H9 (cell line): Measurements from ENCODE around the gene CD180. TPM values are rescaled to one million over a fixed set of nuclear protein-coding genes. Genes with fewer than 3 reads are reported as not detected.

Experiments
- DNase-seq: peaks from one replicate; pipeline ENCODE4 v3.0.0-alpha.2; 2017
- H2AFZ ChIP-seq: one replicate; pipeline ENCODE4 v1.6.1; 2013; ENCODE audit warnings: mild to moderate bottlenecking, low read length, control low read depth, moderate library complexity
- H2AK5ac ChIP-seq: 2 replicates; pipeline ENCODE4 v1.6.1; 2013; ENCODE audit warnings: low read length, control low read depth, mixed read lengths; ENCODE audit not compliant: insufficient read length
- H2BK120ac ChIP-seq: one replicate; pipeline ENCODE4 v1.6.1; 2013; ENCODE audit warnings: low read depth, mild to moderate bottlenecking, low read length, control low read depth, inconsistent platforms; ENCODE audit not compliant: poor library complexity, severe bottlenecking
- H2BK12ac ChIP-seq: 2 replicates; pipeline ENCODE4 v1.6.1; 2013; ENCODE audit warnings: low read length, control low read depth, mixed read lengths, low read depth; ENCODE audit not compliant: insufficient read length
- H2BK15ac ChIP-seq: 2 replicates; pipeline ENCODE4 v1.6.1; 2013; ENCODE audit warnings: low read depth, low read length, control low read depth
- H2BK20ac ChIP-seq: one replicate; pipeline ENCODE4 v1.6.1; 2013; ENCODE audit warnings: low read depth, mild to moderate bottlenecking, low read length, control low read depth, inconsistent platforms; ENCODE audit not compliant: poor library complexity, severe bottlenecking
- H2BK5ac ChIP-seq: 2 replicates; pipeline ENCODE4 v1.6.1; 2013; ENCODE audit warnings: low read length, control low read depth, mixed read lengths; ENCODE audit not compliant: insufficient read length
- H3K14ac ChIP-seq: 2 replicates; pipeline ENCODE4 v1.6.1; 2013; ENCODE audit warnings: low read length, control low read depth; ENCODE audit not compliant: insufficient read depth
- H3K18ac ChIP-seq: 2 replicates; pipeline ENCODE4 v1.6.1; 2013; ENCODE audit warnings: low read depth, mild to moderate bottlenecking, mixed read lengths, low read length, control low read depth; ENCODE audit not compliant: insufficient read length
- H3K23ac ChIP-seq: 2 replicates; pipeline ENCODE4 v1.6.1; 2013; ENCODE audit warnings: low read length, control low read depth, mixed read lengths, low read depth; ENCODE audit not compliant: insufficient read length
- H3K23me2 ChIP-seq: 2 replicates; pipeline ENCODE4 v1.6.1; 2013; ENCODE audit warnings: low read depth, mild to moderate bottlenecking, mixed read lengths, low read length, control low read depth; ENCODE audit not compliant: insufficient read length, poor library complexity, severe bottlenecking
- H3K27ac ChIP-seq: 2 replicates; pipeline ENCODE4 v1.5.1; 2013; ENCODE audit warnings: low read length, control low read depth, mixed read lengths, low read depth; ENCODE audit not compliant: insufficient read length
- H3K27me3 ChIP-seq: 2 replicates; pipeline ENCODE4 v1.6.1; 2013; ENCODE audit warnings: low read length, control low read depth, inconsistent platforms; ENCODE audit not compliant: insufficient read depth
- H3K4ac ChIP-seq: 2 replicates; pipeline ENCODE4 v1.6.1; 2013; ENCODE audit warnings: low read depth, mild to moderate bottlenecking, control low read depth, inconsistent platforms, low read length, moderate library complexity
- H3K4me1 ChIP-seq: 2 replicates; pipeline ENCODE4 v1.6.1; 2013; ENCODE audit warnings: low read length, control low read depth, inconsistent platforms; ENCODE audit not compliant: insufficient read depth
- H3K4me2 ChIP-seq: 2 replicates; pipeline ENCODE4 v1.6.1; 2013; ENCODE audit warnings: low read length, control low read depth, mixed read lengths; ENCODE audit not compliant: insufficient read length, insufficient read depth
- H3K56ac ChIP-seq: 2 replicates; pipeline ENCODE4 v1.6.1; 2013; ENCODE audit warnings: low read depth, mild to moderate bottlenecking, mixed read lengths, low read length, control low read depth; ENCODE audit not compliant: insufficient read length
- H3K79me1 ChIP-seq: 2 replicates; pipeline ENCODE4 v1.6.1; 2013; ENCODE audit warnings: low read depth, mild to moderate bottlenecking, moderate library complexity, low read length, control low read depth, inconsistent platforms; ENCODE audit not compliant: insufficient read depth, poor library complexity, severe bottlenecking
- H3K79me2 ChIP-seq: 2 replicates; pipeline ENCODE4 v1.6.1; 2013; ENCODE audit warnings: low read length, control low read depth, inconsistent platforms; ENCODE audit not compliant: insufficient read depth
- H3K9ac ChIP-seq: 2 replicates; pipeline ENCODE4 v1.6.1; 2013; ENCODE audit warnings: low read length, control low read depth, mixed read lengths; ENCODE audit not compliant: insufficient read length; ENCODE audit errors: extremely low read depth
- H3K9me3 ChIP-seq: one replicate; pipeline ENCODE4 v1.6.1; 2013; ENCODE audit warnings: low read depth, low read length, inconsistent platforms; ENCODE audit not compliant: control insufficient read depth
- H3T11ph ChIP-seq: one replicate; pipeline ENCODE4 v1.6.1; 2013; ENCODE audit warnings: mild to moderate bottlenecking, low read length, control low read depth, inconsistent platforms
- H4K20me1 ChIP-seq: one replicate; pipeline ENCODE4 v1.6.1; 2013; ENCODE audit not compliant: control insufficient read depth, insufficient read length, insufficient read depth
- H4K5ac ChIP-seq: 2 replicates; pipeline ENCODE4 v1.6.1; 2013; ENCODE audit warnings: low read depth, mild to moderate bottlenecking, mixed read lengths, low read length, control low read depth; ENCODE audit not compliant: insufficient read length
- H4K8ac ChIP-seq: replicated peaks from 2 replicates; pipeline ENCODE4 v1.6.1; 2013; ENCODE audit warnings: low read length, control low read depth, mixed read lengths, low read depth; ENCODE audit not compliant: insufficient read length
- H4K91ac ChIP-seq: 2 replicates; pipeline ENCODE4 v1.6.1; 2013; ENCODE audit warnings: low read depth, mild to moderate bottlenecking, moderate library complexity, mixed read lengths, low read length, control low read depth; ENCODE audit not compliant: insufficient read length
- H3K27ac Mint-ChIP-seq, 3 experiments: 2 replicates in 2 of 3; 3 replicates in 1 of 3; pipeline ENCODE4 v1.8.0; 2020 to 2021; ENCODE audit warnings: mixed read lengths in 3 of 3, mild to moderate bottlenecking in 1 of 3, moderate library complexity in 1 of 3
- H3K27me3 Mint-ChIP-seq: 2 replicates; pipeline ENCODE4 v1.8.0; 2021; ENCODE audit warnings: low read depth, mild to moderate bottlenecking, moderate library complexity, mixed read lengths
- H3K36me3 Mint-ChIP-seq, 3 experiments: 2 replicates in 2 of 3; 3 replicates in 1 of 3; pipeline ENCODE4 v1.8.0; 2020 to 2021; ENCODE audit warnings: low read depth in 3 of 3, mixed read lengths in 3 of 3; ENCODE audit not compliant: insufficient read depth in 1 of 3
- H3K4me1 Mint-ChIP-seq, 2 experiments: 2 replicates each; pipeline ENCODE4 v1.8.0; 2020; ENCODE audit warnings: mixed read lengths in 2 of 2
- H3K4me3 Mint-ChIP-seq, 2 experiments: 2 replicates in 1 of 2; 3 replicates in 1 of 2; pipeline ENCODE4 v1.8.0; 2020 to 2021; ENCODE audit warnings: mild to moderate bottlenecking in 2 of 2, mixed read lengths in 2 of 2, moderate library complexity in 1 of 2
- H3K9me3 Mint-ChIP-seq, 2 experiments: 2 replicates in 1 of 2; 3 replicates in 1 of 2; pipeline ENCODE4 v1.8.0; 2020; ENCODE audit warnings: mild to moderate bottlenecking in 2 of 2, mixed read lengths in 2 of 2, moderate library complexity in 1 of 2
- total RNA-seq: library from RNA; stranded (reverse); gene quantifications from 2 replicates; pipeline ENCODE4 v1.2.1, GENCODE V29; 2021
- TF ChIP-seq, protein P1 (sequence below): fragments of 200-600 bp; sonication (generic); conservative IDR thresholded peaks from 3 replicates; pipeline ENCODE4 v1.8.0; 2021; ENCODE audit warnings: antibody characterized with exemption, mild to moderate bottlenecking

Gene CD180
- total RNA-seq, 1 experiment from 2014 or later: not detected

DNA sequence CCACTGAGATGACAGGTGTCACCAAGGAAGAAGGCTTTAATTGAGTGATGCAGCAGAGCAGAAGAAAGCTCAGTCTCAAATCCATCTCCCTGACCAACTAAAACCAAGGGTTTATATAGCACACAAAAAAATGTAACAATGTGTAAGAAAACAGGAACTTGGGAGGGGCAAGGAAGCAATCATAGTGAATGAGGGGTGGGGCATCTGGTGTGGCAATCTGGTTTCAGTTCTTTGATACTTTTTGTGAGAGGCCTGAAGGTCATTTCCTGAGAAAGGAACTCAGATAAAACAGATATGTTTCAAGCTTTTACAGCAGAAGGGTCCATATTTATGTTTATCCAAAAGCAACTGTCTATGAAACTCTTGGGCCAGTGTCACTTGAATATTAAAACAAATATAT lies 19.7 kb downstream of the CD180 start:
- H2BK120ac ChIP-seq: no peak overlapping the region
- DNase-seq: no peak
- peaks cover 19 to 20% of the 10 kb centered on the region in 2 experiments for H3K4me1 Mint-ChIP-seq
- H3K9me3 Mint-ChIP-seq: peaks cover 7 to 8% of the 10 kb centered on the region in 2 experiments
- H3K14ac ChIP-seq: no peak overlapping the region
- TF ChIP-seq, protein P1, sequence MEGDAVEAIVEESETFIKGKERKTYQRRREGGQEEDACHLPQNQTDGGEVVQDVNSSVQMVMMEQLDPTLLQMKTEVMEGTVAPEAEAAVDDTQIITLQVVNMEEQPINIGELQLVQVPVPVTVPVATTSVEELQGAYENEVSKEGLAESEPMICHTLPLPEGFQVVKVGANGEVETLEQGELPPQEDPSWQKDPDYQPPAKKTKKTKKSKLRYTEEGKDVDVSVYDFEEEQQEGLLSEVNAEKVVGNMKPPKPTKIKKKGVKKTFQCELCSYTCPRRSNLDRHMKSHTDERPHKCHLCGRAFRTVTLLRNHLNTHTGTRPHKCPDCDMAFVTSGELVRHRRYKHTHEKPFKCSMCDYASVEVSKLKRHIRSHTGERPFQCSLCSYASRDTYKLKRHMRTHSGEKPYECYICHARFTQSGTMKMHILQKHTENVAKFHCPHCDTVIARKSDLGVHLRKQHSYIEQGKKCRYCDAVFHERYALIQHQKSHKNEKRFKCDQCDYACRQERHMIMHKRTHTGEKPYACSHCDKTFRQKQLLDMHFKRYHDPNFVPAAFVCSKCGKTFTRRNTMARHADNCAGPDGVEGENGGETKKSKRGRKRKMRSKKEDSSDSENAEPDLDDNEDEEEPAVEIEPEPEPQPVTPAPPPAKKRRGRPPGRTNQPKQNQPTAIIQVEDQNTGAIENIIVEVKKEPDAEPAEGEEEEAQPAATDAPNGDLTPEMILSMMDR: no peak
- H3K9ac ChIP-seq: no peak overlapping the region
- H4K20me1 ChIP-seq: no peaks in the 10 kb centered on the region
- H2BK5ac ChIP-seq: no peak overlapping the region
- no peaks in the 10 kb centered on the region for H3K9me3 ChIP-seq
- H2AK5ac ChIP-seq: no peak overlapping the region
- H3K4ac ChIP-seq: no peak overlapping the region
- no peak overlapping the region for H2BK12ac ChIP-seq
- no peak overlapping the region for H3K27ac Mint-ChIP-seq
- no peaks in the 10 kb centered on the region for H3K79me2 ChIP-seq
- no peak overlapping the region for H3K23ac ChIP-seq
- H3K27ac ChIP-seq: no peak overlapping the region
- no peaks in the 10 kb centered on the region for H3K27me3 ChIP-seq
- no peak overlapping the region for H3K56ac ChIP-seq
- H3K4me1 ChIP-seq: no peaks in the 10 kb centered on the region; the same call in 1 of the 2 replicates
- no peak overlapping the region for H2BK20ac ChIP-seq
- H3K36me3 Mint-ChIP-seq: peaks cover 0 to 10% (median 3%) of the 10 kb centered on the region in 3 experiments; a peak in 5 of 7 replicates
- H2BK15ac ChIP-seq: no peak overlapping the region
- no peak overlapping the region for H4K5ac ChIP-seq
- H2AFZ ChIP-seq: no peak overlapping the region
- H3K4me3 Mint-ChIP-seq: no peak overlapping the region
- H4K91ac ChIP-seq: no peak overlapping the region
- no peak overlapping the region for H3T11ph ChIP-seq
- H3K18ac ChIP-seq: no peak overlapping the region
- no peak overlapping the region for H3K4me2 ChIP-seq
- no peaks in the 10 kb centered on the region for H3K79me1 ChIP-seq
- H3K23me2 ChIP-seq: no peaks in the 10 kb centered on the region
- H3K27me3 Mint-ChIP-seq: no peaks in the 10 kb centered on the region
- H4K8ac ChIP-seq: no peak overlapping the region
